NK-92 (cell line): Measurements from ENCODE around the gene TUFM.
"Not testable (repeated sequence)": the region's sequence is repeated elsewhere in the genome, so short reads cannot be mapped to it uniquely, and the experiment has no call there.

ENCODE experiments used
- DNase-seq: peaks from one replicate; lab custom pipeline; 2025; ENCODE audit not compliant: unreplicated experiment; lab: John Stamatoyannopoulos, UW

Gene TUFM

GRCh38 chr16:28839004-28839639 is 7.0 kb downstream of the TUFM start:
- DNase-seq: no peak

GRCh38 chr16:28838558-28838918 is 7.6 kb downstream of the TUFM start:
- DNase-seq: no peak

GRCh38 chr16:28837672-28838557 is 8.2 kb downstream of the TUFM start:
- no peak for DNase-seq

- no peak for DNase-seq
Observed at GRCh38 chr16:28836761-28837064, 9.4 kb downstream of the TUFM start.

- no peak for DNase-seq
Observed at GRCh38 chr16:28835864-28836760, 10.0 kb downstream of the TUFM start.

- DNase-seq: no peak
Observed at GRCh38 chr16:28834873-28835863, 11.0 kb downstream of the TUFM start.

- no peak for DNase-seq
Observed at GRCh38 chr16:28834349-28834748, 11.8 kb downstream of the TUFM start.

GRCh38 chr16:28830531-28830930 is 15.6 kb downstream of the TUFM start:
- no peak for DNase-seq

- DNase-seq: no peak
Observed at GRCh38 chr16:28829747-28830146, 16.4 kb downstream of the TUFM start.

GRCh38 chr16:28826141-28826540 is 20.0 kb downstream of the TUFM start:
- no peak for DNase-seq

- no peak for DNase-seq
Observed at GRCh38 chr16:28824717-28824973, 21.5 kb downstream of the TUFM start.

GRCh38 chr16:28823873-28824716 is 22.1 kb downstream of the TUFM start:
- peak; percentile 83 for DNase-seq

- DNase-seq: no peak
Observed at GRCh38 chr16:28823291-28823872, 22.8 kb downstream of the TUFM start.

GRCh38 chr16:28822520-28823290 is 23.4 kb downstream of the TUFM start, which contains the start of gene ATXN2L:
ATXN2L (plus strand) TSS chr16:28822999; CDS start chr16:28823260, 261 bp downstream.
- peak; percentile 17 for DNase-seq

GRCh38 chr16:28821874-28822519 is 24.2 kb downstream of the TUFM start:
- DNase-seq: no peak

GRCh38 chr16:28820546-28820945 is 25.6 kb downstream of the TUFM start:
- not testable (repeated sequence) for DNase-seq

GRCh38 chr16:28820016-28820415 is 26.1 kb downstream of the TUFM start:
- DNase-seq: no peak
